Activated gamma-delta T cell treated with Interleukin-2 at 50 U/mL for 16 hours (primary cell): Measurements from ENCODE around the gene CABLES1.
"Not testable (repeated sequence)": the region's sequence is repeated elsewhere in the genome, so short reads cannot be mapped to it uniquely, and the experiment has no call there.

Source experiments
- DNase-seq: peaks from one replicate; pipeline ENCODE4 v3.0.0-alpha.2; 2020

Gene CABLES1

GRCh38 chr18:23134780-23135549, at the start of gene CABLES1:
TSS of gene CABLES1 (plus strand) at chr18:23135485. CDS start at chr18:23135763, 278 bp downstream.
- no peak for DNase-seq

- DNase-seq: no peak
Measured at GRCh38 chr18:23087352-23087751, 47.9 kb upstream of the CABLES1 start.

- DNase-seq: no peak
Measured at GRCh38 chr18:23088310-23088709, 47.0 kb upstream of the CABLES1 start.

- DNase-seq: not testable (repeated sequence)
Measured at GRCh38 chr18:23091017-23091993, 44.0 kb upstream of the CABLES1 start.

- DNase-seq: no peak
Measured at GRCh38 chr18:23092121-23092520, 43.2 kb upstream of the CABLES1 start.

GRCh38 chr18:23093130-23093529, 42.2 kb upstream of the CABLES1 start:
- DNase-seq: not testable (repeated sequence)

- no peak for DNase-seq
Measured at GRCh38 chr18:23093772-23094171, 41.5 kb upstream of the CABLES1 start.

- DNase-seq: no peak
Measured at GRCh38 chr18:23094411-23095190, 40.7 kb upstream of the CABLES1 start.

- DNase-seq: no peak
Measured at GRCh38 chr18:23095463-23095862, 39.8 kb upstream of the CABLES1 start.

- DNase-seq: not testable (repeated sequence)
Measured at GRCh38 chr18:23097016-23097415, 38.3 kb upstream of the CABLES1 start.

- no peak for DNase-seq
Measured at GRCh38 chr18:23099621-23100020, 35.7 kb upstream of the CABLES1 start.

- DNase-seq: no peak
Measured at GRCh38 chr18:23101861-23102432, 33.3 kb upstream of the CABLES1 start.

- no peak for DNase-seq
Measured at GRCh38 chr18:23102493-23103261, 32.6 kb upstream of the CABLES1 start.

- no peak for DNase-seq
Measured at GRCh38 chr18:23103449-23103848, 31.8 kb upstream of the CABLES1 start.

- DNase-seq: no peak
Measured at GRCh38 chr18:23105030-23105429, 30.3 kb upstream of the CABLES1 start.

GRCh38 chr18:23105581-23106219, 29.6 kb upstream of the CABLES1 start:
- DNase-seq: no peak

- no peak for DNase-seq
Measured at GRCh38 chr18:23106575-23106974, 28.7 kb upstream of the CABLES1 start.

- DNase-seq: no peak
Measured at GRCh38 chr18:23107718-23108117, 27.6 kb upstream of the CABLES1 start.

- no peak for DNase-seq
Measured at GRCh38 chr18:23108496-23108895, 26.8 kb upstream of the CABLES1 start.

- DNase-seq: not testable (repeated sequence)
Measured at GRCh38 chr18:23109163-23109562, 26.1 kb upstream of the CABLES1 start.

- DNase-seq: no peak
Measured at GRCh38 chr18:23113576-23113975, 21.7 kb upstream of the CABLES1 start.
